GM18867 (cell line): Measurements from ENCODE around the gene PARL.

Experiments
- ATAC-seq: cut with Tn5 transposase; IDR thresholded peaks from one replicate; pipeline ENCODE4 v1.9.1; 2021; ENCODE audit warnings: mild to moderate bottlenecking, moderate library complexity; ENCODE audit not compliant: unreplicated experiment

Gene PARL, protein sequence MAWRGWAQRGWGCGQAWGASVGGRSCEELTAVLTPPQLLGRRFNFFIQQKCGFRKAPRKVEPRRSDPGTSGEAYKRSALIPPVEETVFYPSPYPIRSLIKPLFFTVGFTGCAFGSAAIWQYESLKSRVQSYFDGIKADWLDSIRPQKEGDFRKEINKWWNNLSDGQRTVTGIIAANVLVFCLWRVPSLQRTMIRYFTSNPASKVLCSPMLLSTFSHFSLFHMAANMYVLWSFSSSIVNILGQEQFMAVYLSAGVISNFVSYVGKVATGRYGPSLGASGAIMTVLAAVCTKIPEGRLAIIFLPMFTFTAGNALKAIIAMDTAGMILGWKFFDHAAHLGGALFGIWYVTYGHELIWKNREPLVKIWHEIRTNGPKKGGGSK

DNA sequence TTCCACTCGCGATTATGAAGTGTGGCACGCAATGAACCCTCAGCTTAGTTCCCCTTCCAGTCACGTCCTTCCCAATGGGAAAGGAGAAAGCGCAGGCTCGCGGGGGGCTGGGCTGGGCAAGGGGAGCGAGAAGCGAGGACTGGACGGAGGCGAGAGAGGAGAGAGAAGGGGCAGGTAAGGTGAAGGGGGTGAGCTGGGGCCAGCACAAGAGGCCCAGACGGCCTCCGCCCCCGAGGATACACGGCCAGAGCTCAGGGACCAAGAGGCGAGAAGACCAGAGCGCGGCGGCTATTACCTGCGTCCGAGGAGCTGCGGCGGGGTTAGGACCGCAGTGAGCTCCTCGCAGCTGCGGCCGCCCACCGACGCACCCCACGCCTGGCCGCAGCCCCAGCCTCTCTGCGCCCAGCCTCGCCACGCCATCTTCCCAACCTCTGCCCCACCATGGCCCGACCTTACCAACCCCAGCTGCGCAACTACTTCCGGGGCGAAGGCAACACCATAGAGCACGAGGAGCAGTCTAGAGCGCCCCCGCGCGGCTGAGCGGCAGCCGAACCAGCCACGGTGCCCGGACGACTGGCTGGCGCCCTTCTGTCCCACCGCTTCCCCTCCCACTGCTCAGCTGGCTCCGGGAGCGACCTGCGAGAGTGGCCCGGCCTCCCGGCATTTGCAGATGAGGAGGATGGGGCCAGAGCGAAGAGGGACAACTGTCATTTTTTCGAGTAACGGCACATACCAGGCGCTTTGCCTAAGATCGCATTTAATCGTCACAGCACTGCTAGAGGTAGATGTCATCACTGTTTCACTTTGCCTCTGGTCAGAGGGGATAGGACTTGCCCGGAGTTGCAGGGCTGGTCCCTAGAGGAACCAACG is at the start of gene PARL:
TSS of gene PARL (minus strand) at position 454 of the 870 bp plus-strand sequence. CDS start at position 420, 34 bp downstream.
- ATAC-seq, result peak; percentile 97

DNA sequence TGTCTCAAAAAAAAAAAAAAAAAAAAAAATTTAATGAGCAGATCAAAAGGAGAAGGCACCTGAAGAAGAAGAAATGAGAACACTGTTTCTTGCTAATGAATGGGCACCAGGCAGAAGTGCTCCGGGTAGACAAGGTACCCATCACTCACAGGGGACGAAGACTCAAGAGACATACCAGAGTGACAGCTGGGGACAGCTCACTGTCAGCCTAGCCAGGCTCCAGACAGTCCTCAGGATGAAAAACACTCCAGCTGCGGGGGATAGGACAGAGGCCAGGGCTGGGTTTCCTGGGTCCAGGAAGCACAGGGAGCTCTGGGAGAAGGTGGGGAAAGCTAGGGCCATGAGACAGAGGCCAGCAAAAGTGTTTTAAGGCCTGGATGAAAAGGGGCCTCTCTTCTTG is 48.5 kb upstream of the PARL start:
- no peak for ATAC-seq

DNA sequence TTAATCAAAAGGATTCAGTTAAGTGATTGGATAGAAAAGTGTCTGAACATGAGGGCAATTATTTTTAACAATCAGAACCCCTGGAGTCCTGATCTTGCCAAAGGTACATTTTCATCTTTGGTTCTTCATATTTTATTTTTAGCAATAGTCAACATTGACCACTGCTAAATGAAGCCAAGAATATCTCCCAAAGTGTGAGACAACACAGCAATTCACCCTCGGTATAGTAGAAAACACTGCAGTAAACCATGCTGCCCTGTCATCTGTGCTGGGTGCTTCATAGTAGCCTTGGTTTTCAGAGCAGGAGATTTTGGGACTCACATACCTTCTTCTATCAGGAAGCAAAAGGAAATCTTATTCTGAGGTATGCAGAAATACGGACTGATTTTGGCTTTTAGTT is 47.2 kb upstream of the PARL start:
- ATAC-seq, result no peak

DNA sequence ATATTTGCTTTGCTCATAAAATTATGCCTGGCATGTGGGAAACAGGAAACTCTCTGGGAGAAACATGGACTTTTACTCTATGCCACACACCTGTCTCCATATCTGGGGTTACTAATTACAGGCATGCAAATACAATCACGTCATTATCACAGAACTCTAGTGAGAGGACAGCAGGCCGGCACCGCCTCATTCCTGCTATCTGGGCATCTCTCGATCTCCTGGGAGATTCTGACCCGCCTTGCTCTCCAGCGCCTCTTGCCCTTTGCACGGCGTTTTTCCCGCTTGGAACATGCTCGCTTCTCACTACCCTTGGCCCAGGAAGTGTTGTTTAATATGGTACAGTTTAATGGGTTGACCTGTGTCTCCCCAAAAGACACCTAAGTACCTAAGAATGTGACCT is 45.4 kb upstream of the PARL start:
- no peak for ATAC-seq

DNA sequence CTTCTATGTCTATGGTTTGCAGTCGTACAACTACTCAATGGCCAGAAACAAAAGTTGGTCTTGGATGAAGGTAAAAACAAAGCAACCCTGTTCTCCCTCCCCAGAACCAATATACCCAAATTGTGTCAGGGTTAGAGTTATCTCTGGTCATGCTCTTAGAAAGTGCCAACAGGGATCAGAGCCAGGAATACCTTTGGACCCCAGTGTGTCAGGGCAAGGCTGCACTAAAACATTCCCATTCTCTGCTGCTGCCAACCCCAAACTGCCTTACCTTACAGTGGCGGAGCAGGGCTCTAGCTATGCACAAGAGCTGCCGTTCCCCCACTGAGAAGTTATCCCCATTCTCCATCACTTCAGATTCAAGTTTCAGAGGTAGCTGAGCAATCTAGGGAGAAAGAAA is 42.4 kb upstream of the PARL start:
- no peak for ATAC-seq

DNA sequence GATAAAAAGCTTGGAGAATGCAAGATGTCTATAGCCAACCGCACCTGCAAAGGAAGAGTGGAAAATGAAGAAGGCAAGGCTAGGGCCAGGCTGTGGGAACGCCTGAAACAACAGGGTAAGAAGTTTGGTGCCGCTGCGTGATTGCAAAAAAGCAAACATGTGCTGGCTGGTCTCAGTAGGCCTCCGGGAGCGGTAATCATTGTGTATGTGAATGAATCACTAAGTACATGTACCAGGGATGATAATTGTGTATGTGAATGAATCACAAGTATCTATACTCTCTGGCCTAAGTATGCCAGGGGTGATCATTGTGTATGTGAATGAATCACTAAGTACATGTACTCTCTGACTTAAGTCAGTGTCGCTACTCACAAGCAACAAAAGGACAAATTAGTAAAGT is 40.3 kb upstream of the PARL start:
- ATAC-seq, result no peak

DNA sequence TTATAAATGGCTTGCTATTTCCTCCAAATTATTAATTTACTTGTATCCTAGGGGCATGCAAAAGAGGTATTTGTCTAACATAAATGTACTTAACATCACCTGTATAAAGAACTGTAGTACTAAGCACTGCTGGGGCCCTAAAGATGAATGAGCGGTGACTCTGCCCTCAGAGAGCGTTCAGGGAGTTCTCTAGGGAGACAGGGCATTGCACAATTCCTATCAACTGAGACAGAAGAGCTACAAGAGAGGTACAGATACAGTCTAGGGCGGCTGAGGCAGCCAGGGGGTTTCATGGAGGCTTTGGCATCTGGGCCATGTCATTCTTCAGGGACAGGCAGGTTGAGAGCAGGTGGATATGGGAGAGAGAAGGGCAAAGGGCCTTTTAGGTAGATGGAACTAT is 39.9 kb upstream of the PARL start:
- no peak for ATAC-seq

DNA sequence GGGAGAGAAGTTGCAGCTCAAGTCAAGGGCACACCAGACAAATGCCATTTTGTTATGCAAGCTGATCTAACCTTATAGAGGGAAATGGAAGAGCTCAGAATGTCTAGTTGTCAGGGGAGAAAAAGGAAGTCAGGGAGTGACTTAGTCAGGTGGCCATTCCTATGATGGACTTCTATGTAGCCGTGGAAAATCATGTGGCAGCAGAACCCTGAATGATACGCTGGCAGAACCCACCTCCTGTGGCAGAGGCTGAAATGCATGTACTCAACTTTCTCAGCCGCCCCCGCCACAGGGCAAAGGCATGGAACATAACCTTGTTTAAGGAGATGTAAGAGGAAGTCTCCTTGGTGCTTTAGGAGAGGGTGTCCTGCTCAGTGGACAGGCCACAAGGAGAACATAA is 37.7 kb upstream of the PARL start:
- ATAC-seq, result no peak

DNA sequence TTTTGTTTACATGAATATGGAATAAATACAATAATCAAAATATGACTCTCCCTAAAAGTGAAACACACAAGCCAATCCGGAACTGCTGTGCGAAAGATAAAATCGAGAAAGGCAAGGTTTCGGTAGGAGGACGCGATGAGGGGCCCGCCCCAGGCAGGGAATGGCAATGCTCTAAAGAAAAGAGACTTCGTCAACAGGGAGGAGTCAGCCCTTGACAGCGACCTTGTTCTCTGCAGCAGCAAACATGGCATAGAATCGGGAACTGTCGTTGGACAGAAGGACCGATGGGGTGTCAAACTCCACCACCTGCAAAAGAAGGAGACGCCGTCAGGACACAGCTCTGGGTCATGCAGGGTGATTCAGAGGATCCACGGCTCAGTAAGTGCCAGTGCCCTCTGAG is 36.4 kb upstream of the PARL start:
- no peak for ATAC-seq

DNA sequence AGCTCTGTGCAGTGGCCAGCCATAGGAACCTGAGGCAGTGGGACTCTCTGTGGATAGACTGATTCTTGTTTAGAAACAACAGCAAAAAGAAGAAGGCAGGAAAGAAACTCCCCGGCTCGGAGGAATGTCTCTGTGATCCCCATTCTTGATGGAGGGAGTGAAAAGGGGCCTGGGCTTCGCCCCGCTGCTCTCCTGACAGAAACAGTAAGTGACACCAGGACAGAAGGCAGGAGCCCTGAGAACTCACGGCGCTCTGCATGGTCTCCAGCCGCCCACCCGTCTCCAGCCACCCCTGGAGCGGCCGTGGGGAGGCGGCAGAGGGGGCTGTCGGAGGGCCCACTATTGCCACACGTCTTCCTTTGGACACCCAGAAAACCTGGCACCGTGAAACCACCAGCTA is 35.7 kb upstream of the PARL start:
- no peak for ATAC-seq

DNA sequence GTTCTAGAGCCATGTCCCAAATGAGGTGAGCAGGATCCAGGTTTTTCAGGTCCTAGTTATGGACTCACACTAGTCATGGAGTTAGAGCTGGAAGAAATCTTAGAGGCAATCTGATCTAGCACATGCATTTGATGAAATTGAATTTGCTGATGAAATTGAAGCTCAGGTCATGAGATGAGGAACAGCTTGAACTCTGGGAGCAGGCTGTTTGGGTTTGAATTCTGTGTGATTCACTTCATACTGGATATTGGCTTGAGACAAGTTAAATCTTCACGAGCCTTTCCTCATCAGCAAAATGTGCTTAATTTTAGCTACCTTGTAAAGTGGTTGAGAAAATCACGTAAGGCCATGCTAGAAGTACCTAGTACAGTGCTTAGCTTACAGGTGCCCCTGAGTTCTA is 33.5 kb upstream of the PARL start:
- ATAC-seq, result no peak

DNA sequence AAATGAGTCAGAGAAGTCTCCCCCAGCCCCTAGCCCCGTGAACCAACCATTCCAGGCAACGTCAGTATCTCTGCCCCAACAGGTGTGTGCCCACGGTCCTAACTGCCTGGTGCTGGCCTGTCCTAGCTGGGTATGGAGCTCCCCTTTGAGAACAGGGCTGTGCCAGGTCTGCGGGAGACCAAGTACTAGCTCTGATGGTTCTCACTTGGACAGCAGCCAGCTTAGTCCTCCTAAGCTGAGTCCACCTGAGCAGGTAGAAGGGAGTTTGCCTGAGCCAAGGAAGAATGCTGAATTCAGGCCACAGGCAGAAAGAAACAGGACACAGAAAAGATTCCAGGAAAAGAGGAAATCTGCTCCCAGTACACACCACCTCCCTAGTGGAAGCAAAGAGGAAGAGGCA is 33.1 kb upstream of the PARL start:
- no peak for ATAC-seq

DNA sequence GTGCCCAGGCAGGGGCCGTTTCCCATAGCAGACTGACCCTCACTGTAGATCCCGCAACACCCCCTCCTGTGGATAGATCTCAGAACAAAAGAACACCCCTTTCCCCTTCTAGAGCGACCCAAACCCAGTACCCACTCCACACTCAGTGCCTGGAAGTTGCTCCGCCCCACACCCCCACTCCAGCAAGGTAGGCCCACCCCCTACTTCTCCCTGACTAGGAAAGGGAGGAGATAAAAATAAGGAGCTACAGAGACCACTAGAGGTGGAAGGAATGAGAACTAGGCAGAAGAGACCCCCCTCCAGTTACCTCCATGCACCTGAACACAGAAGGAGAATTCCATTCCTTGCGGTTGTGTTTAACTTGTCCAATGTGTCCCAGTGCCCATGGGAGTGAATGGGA is 30.2 kb upstream of the PARL start:
- ATAC-seq, result no peak

DNA sequence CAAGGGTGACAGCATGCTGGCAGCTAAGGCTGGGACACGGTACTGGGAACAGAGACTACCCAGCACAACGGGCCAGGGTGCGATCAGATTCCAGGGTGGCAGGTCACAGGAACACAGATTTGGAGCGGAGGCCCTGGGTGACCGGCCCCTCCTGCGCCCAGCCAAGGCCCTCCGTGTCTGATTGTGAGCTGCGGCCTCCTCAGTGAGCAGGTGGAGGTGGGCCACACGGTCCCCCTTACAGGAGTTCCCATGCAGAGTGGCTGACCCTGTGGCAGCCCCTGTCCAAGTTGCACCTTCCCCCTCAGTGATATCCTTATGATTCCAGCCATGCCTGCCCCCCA is 28.9 kb upstream of the PARL start:
- ATAC-seq, result no peak

DNA sequence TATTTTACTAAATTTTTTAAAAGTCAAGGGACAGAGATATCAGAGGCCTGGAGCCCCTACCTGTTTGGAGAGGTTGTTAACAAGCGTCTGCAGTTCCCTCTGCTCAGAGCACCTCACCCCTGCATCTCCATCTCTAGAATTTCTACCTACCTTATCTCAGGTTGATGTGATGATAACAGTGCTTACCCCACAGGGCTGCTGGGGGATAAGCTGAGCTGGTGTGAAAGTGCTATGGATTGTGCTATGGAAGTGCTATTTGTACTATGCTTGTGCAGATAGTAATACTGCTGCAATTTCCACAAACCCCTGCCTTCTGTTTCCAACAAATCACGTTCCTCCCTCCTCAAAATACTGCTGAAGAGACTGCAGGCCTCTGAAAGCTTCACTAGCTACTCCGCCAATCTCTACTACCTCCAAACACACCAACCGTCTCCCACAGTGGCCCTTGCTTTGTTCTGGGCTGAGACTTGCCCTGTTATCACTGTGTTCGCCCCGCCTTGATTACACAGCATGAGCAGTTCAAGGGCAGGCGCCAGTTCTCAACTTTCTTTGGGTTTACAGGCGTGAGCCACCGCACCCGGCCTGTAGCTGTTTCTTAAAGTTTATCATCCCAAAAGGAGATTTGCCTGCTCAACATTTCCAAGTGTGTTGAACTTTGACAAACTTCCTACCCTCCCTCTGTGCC is 28.4 kb upstream of the PARL start:
- no peak for ATAC-seq

DNA sequence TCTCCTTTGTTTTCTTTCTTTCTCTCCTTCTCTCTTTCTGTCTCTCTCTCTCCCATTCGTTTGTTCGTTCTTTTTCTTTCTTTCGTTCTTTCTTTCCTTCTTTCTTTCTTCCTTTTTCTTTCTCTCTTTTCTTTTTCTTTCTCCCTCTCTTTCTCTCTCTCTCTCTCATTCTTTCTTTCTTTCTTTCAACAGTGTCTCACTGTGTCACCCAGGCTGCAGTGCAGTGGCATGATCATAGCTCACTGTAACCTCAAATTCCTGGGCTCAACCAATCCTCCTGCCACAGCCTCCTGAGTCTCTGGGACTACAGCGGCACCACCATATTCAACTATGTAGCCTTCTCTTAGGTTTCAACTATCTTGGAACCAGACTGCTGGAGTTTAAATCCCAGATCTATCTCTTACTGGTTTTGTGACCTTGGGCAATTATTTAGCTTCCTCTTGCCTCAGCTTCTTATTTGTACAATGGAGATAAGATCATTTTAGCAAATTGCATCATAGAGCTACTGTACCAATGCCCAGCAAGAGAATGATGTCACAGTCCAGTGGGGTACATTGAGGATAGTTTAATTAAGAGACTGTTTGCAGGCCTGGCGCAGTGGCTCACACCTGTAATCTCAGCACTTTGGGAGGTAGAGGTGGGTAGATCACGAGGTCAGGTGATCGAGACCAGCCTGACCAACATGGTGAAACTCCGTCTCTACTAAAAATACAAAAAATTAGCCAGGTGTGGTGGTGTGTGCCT is 27.3 kb upstream of the PARL start:
- no peak for ATAC-seq

DNA sequence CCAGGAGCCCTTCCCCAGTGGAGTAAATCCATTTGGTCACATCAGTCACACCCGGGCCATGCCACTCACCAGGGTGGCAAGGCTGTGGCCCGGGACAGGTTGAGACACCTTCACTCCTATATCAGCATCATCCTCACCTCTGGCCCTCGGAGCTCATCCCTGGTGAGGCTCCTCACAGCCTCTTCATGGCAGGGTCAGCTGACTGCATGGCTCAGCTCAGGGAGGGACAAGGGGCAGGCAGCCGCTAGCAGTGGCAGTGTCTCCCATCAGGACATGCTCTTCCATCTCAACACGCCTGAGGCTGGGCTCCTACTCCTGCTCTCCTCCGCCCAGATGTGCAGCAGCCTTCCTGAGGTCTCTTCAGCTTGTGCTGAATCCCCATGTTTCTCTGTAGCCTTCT is 26.4 kb upstream of the PARL start:
- ATAC-seq, result no peak

DNA sequence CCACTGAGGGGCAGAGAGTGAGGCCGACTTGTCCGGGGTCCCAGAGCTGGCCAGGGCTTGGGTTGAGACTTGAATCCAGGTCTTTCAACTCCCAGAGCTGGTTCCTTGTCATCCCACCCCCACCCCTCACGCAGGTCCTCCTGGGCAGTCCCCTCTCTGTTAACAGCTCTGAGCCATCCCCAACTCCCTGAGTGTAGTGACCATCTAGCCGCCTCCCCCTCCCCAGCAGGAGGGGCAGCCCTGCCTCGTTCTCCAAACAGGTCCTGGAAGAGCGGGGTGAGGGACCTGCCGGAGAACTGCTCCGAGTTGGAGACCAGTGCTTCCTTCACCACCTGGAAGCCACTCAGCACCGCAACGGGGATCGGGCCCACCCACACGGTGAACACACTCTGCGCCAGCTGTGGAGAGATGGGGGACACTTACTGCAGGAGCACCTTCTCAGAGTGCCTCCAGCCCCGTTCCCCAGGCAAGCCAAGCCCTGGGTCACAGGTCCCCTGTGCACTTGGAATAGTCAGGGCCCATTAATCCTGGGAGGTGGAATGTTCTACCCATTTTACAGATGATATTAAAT is 24.4 kb upstream of the PARL start:
- no peak for ATAC-seq

DNA sequence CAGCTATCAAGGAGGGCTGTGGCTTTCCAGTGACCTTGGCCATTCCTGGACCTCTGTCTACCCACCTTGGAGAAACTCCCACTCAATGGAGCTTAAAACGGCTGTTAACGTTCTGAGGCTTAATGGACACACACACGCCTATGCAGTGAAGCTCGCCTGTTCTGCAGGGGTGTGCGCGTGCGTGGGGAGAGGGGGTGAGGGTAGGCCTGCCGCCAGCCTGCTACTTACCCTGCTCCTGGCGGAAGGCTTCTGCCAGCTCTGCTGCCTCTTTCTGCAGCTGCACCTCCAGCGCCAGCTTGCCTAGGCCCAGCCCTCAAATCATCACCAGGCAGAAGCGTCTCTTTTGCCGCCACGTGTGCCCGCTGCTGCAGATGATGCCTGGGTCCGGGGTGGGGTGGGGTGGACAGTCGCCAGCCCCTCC is 23.2 kb upstream of the PARL start:
- no peak for ATAC-seq

DNA sequence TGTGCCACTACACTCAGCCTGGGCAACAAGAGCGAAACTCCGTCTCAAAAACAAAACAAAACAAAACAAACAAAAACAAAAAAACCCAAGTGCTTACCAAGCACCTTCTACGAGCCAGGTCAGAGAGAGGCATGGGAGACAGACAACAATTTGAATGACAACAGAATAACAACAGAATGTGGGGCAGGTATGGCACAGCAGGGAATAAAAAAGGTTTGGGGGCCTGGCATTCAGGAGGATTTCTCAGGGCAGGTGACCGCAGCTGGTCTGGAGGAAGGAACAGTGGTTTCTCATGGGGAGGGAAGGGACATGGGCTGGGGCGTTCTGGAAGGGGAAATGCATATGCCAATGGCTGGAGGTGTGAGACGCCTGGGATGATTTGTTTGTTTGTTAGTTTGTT is 22.5 kb upstream of the PARL start:
- ATAC-seq, result no peak
